ENCODE data around the gene GOLGA8N.

GOLGA8N gene

GRCh38 chr15:32652178-32652577 lies 58.9 kb downstream of the GOLGA8N start:
- DNase-seq: no peak

GRCh38 chr15:32656091-32656490 lies 62.8 kb downstream of the GOLGA8N start:
- DNase-seq: no peak

GRCh38 chr15:32656496-32656895 lies 63.2 kb downstream of the GOLGA8N start:
- DNase-seq: no peak

Data from activated CD4-positive, alpha-beta T cell treated with anti-CD3 and anti-CD28 coated beads for 1 hour (primary cell).